ENCODE data around the gene TSNAX.

Gene TSNAX

GRCh38 chr1:231557411-231557810, 28.9 kb downstream of the TSNAX start:
- H3K27ac ChIP-seq: no peak overlapping the region
- ChIA-PET CTCF (no interaction called here), POLR2A (ENCODE audit: low non-redundant PET) (no interaction called here)
- TF ChIP-seq, protein P1, sequence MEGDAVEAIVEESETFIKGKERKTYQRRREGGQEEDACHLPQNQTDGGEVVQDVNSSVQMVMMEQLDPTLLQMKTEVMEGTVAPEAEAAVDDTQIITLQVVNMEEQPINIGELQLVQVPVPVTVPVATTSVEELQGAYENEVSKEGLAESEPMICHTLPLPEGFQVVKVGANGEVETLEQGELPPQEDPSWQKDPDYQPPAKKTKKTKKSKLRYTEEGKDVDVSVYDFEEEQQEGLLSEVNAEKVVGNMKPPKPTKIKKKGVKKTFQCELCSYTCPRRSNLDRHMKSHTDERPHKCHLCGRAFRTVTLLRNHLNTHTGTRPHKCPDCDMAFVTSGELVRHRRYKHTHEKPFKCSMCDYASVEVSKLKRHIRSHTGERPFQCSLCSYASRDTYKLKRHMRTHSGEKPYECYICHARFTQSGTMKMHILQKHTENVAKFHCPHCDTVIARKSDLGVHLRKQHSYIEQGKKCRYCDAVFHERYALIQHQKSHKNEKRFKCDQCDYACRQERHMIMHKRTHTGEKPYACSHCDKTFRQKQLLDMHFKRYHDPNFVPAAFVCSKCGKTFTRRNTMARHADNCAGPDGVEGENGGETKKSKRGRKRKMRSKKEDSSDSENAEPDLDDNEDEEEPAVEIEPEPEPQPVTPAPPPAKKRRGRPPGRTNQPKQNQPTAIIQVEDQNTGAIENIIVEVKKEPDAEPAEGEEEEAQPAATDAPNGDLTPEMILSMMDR (conservative IDR thresholded peaks at IDR 0.05; ENCODE audit: low read depth): no peak
- no peak for DNase-seq (ENCODE audit: low spot score)

- CTCF ChIA-PET: interaction anchor here (0.7 kb wide), 1 partner anchor 200 kb away, joined by 3 read pairs; no protein-coding TSS in a partner anchor
- POLR2A ChIA-PET (ENCODE audit: low non-redundant PET): interaction anchor here (0.5 kb wide), 1 partner anchor 142 kb away, joined by 10 read pairs; no protein-coding TSS in a partner anchor
- DNase-seq (ENCODE audit: low spot score): no peak
- TF ChIP-seq, protein P1 (conservative IDR thresholded peaks at IDR 0.05; ENCODE audit: low read depth): no peak
- no peak overlapping the region for H3K27ac ChIP-seq
Measured at GRCh38 chr1:231557898-231558707, 29.6 kb downstream of the TSNAX start.

- ChIA-PET CTCF (interaction anchor here (0.6 to 0.7 kb wide), 2 partner anchors 9 to 201 kb away, joined by 3 read pairs; no protein-coding TSS in a partner anchor), POLR2A (ENCODE audit: low non-redundant PET) (interaction anchor here (0.5 kb wide), 1 partner anchor 143 kb away, joined by 10 read pairs; no protein-coding TSS in a partner anchor)
- no peak for DNase-seq (ENCODE audit: low spot score)
- no peak overlapping the region for H3K27ac ChIP-seq
- TF ChIP-seq, protein P1 (conservative IDR thresholded peaks at IDR 0.05; ENCODE audit: low read depth): no peak
Measured at GRCh38 chr1:231558708-231559185, 30.3 kb downstream of the TSNAX start.

DNA sequence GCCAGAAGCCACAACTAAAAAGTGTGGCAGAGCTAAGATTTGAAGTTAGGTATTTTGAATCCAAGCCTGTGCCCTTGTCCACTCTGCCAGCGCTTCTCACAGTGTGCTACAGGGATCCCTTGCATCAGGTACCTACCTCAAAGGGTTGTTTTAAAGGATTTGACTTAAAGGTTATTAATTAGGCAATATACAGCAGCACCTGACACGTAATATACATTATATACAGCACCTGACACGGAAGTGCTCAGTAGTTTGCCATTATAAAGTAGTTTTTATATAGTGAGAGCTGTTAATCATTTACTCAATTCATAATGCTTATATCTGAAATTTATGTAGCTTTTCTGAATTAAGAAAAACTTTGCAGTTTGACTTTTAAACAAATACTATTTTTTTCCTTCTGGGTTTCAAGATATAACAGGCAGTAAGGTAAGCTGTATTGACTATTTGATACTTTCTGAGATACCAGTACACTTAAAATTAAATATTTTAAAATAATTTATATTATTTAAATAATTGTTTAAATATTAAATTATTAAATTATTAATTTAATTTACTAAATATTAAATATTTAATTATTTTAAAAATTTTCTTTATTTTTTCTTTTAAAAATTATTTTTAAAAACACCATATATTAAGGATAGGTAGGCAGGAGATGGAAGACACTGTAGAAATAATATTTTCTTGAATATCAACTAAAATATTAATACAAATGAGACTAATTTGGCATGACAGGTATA, 33.3 kb downstream of the TSNAX start:
- CTCF ChIA-PET: interaction anchor here (1.0 to 1.1 kb wide), 2 partner anchors 95 to 205 kb away, joined by 3 read pairs; no protein-coding TSS in a partner anchor
- no peak for DNase-seq (ENCODE audit: low spot score)
- TF ChIP-seq, protein P1 (conservative IDR thresholded peaks at IDR 0.05; ENCODE audit: low read depth): no peak

DNA sequence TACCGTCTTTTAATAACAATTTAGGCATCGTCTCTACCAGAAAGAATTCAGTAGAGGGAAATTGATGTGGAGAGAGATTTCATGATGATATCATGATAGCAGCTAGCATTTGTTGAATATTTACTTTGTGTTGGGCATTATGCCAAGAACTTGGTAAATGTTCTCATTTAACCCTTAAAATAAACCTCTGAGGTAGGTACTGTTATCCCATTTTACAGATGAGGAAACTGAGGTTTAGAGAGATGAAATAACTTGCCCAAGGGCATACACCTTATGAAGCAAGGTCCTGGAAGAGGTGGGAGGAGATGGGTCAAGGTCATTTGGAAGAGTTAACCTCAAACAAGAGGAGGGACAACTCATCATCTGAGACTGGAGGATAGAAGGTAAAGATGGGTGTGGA, 34.8 kb downstream of the TSNAX start:
- TF ChIP-seq, protein P1 (conservative IDR thresholded peaks at IDR 0.05; ENCODE audit: low read depth): no peak

More for the DNA sequence above, 33.3 kb downstream of the TSNAX start:
- POLR2A ChIA-PET (ENCODE audit: low non-redundant PET): no interaction called here
- H3K27ac ChIP-seq: no peak overlapping the region

GRCh38 chr1:231564373-231564772, 35.9 kb downstream of the TSNAX start:
- TF ChIP-seq, protein P1 (conservative IDR thresholded peaks at IDR 0.05; ENCODE audit: low read depth): no peak
- ChIA-PET POLR2A (ENCODE audit: low non-redundant PET) (no interaction called here), CTCF (no interaction called here)
- no peak for DNase-seq (ENCODE audit: low spot score)
- H3K27ac ChIP-seq: no peak overlapping the region

More for the DNA sequence above, 34.8 kb downstream of the TSNAX start:
- POLR2A ChIA-PET (ENCODE audit: low non-redundant PET): no interaction called here
- DNase-seq (ENCODE audit: low spot score): no peak
- H3K27ac ChIP-seq: no peak overlapping the region
- CTCF ChIA-PET: no interaction called here
